GM21390 (cell line): ENCODE data around the gene NCOA3.

Experiments
- ATAC-seq: cut with Tn5 transposase; IDR thresholded peaks from one replicate; pipeline ENCODE4 v1.9.1; 2021; ENCODE audit not compliant: unreplicated experiment

Gene NCOA3

DNA sequence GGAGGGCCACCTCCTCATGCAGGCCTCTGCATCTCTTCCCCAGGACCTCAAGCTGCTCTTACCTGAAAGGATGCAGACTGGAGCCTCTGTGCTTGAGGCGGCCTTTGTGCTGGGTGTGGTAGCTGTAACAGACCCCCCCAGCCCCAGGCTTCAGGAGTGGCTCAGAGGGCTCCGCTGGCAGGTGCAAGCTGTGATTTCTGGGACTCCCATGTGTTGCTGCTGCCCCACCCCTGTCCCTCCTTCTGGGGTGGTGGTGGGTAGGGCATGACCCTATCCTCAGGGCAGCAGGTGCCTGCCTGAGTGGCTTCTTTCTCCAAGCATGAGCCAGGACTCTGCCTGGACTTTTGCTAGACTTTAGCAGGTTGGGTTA, 162.4 kb downstream of the NCOA3 start:
- ATAC-seq: no peak

DNA sequence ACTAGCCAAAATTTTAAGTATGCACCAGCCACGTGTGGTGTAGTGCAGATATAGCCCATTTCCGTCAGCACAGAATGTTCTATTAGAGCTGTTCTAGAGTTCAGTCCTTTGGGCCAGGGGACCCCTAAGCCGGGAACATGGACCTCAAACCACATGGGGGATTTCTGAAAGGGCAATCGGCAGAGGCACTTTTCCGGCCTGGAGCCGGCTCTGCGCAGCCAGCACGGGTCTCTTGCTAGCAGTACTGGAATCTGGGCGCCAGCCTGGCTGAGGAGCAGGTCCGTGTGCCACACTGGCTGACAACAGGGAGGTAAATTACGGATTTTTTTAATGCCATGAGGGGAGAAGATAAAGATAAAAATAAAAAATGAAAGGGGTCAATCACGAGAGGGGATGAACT, 163.1 kb downstream of the NCOA3 start:
- ATAC-seq: no peak

DNA sequence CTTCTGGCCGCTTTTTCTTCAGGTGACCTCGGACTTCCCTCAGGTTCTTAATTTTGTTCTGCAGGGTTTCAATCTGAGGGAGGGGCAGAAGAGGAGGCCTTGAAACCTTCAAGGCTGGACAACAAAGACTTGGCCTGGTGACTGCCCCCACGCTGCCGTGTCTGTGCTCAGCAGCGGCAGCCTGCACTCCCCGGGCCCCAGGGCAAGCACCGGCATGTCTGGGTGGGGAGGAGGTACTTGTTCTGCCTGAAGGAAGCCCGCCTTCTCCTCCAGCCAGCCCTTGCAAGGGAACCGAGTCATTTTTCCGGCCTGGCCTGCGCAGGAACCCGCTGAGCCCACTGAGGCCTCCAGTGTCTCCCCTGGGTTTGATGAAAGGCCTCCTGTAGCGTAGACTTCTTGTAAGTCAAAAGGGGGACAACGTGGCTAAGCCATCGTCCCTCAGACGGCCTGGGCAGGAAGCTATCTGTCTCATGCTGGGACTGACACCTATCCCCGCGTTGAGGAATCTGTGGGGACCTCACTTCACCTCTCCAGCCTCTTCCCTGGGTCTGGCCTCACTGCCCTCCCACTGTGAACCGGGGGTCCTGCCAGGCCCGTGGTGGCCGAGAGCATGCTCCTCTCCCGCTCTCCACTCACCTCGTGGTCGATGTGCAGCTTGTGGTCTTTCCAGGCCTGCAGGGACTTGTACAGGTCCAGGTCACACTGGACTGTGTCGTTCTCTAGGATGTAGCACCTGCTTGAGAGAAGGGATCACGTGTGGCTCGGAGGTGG, 163.7 kb downstream of the NCOA3 start:
- no peak for ATAC-seq

DNA sequence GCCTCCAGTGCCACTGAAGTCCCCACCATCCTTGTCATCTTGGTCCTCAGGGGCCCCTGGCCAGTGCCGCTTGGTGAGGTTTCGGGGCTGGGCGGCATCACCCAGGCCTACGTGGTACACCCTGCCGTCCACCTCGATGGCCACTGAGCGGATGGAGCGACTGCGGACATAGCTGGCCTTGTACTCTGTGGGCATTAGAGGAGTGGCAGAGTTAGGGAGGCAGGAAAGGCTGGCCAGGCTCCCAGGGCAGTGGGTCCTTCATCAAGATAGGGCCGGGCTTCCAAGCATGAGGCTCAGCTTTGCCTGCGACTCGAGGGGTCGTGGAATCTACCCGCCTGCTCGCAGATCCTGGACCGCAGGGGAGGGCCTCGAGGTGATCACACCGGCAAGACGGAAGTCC, 164.6 kb downstream of the NCOA3 start:
- ATAC-seq: no peak

DNA sequence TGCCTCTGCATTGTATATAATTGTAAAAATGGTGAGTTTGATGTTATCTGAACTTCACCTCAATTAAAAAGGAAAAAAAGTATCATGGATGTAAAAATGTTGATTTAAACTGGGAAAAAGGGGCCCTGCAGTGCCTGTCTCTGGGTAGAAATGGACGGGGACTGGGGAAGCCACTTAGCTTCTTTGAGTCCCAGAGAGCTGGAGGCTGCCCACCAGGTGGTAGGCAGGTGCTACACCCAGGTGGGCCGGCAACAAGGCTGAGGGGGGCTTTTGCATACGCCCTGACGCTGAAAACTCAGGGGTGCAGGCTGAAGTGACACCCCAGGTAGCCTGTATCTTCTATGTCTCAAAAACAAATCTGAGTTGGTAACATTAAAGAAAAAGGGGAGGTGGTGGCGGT, 165.4 kb downstream of the NCOA3 start:
- no peak for ATAC-seq

DNA sequence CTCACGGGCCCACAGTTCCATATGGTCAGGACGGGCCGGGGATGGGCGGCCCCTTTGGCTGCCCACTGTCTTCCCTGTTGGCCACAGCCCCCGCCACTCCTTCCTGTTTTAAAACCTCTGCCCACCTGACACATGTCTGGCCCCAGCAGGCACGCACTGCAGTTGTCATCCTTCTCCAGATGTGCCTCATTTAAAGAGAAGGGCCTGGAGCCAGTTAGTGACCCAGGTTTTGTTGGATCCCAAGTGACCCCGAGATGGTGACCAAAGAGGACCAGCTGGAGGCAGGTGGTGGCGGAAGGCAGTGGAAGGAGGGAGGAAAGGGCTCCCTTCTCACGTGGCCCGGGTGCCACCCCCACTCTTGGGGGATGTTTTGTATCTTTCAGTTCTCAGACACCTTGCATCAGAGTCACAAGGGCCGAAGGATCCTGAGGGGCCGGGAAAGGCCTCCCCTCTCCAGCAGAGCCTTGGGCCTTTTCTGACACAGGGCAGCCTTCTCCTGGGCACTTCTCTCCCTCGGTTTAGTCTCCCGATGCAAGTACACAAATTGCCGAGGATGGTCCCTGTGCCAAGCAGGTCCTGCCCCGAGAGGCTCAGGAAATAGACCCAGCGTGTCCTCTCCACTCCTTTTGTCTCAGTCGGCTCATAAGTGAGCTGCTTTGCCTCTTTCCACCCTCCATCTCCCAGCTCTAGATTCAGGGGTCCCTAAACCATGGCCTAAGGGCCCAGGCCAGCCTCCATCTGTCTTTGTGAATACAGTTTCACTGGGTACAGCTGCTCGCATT, 166.0 kb downstream of the NCOA3 start:
- ATAC-seq: no peak

DNA sequence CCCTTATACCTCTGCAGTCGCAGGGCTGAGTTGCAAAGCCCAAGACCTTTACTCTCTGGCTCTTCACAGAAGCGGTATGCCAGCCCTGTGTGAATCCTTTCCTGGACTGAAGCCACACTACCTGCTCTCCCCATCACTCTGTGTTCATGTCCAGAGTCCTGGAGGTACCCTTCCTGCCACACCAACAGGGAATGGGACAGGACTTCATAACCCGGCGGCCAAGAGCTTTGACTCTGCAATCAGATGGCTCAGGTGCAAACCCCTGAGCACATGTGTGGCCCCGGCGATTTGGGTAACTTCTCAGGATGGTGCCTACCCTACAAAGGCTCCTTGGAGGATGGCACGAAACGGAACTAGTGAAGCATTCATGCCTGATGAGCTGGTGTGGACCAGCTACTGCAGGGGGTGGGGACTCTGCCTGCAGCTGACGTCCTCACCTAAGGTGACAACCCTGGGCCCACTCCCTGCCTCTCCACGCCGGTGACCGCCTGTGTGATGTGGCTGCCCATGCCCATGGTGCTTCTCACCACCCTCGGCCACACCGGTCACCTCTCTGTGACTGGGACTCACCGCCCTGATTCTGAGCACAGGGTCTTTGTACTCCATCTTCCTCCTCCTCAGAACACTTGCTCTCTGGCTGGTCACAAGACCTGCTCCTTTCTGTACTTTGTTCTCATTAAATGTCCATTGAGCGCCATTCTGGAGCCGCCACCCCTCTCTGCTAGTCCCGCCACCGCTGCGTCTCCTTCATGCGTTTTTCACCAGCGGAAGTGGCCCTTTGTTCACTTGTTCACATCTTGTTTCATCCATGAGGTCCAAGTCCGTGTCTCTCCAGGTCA, 166.8 kb downstream of the NCOA3 start:
- no peak for ATAC-seq

DNA sequence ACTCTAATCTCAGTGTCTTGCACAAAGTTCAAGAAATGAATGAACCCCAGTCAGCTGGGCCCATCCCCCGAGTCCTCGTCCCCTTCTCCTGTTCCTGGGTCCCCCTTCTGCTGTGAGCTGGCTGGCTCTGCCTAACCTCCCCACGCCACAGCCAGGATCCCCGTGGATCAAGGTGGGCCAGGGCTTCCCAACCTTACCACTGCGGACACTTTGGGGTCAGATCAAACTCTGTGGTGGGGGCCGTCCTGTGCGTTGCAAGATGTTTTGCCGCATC, 167.4 kb downstream of the NCOA3 start:
- ATAC-seq: no peak

DNA sequence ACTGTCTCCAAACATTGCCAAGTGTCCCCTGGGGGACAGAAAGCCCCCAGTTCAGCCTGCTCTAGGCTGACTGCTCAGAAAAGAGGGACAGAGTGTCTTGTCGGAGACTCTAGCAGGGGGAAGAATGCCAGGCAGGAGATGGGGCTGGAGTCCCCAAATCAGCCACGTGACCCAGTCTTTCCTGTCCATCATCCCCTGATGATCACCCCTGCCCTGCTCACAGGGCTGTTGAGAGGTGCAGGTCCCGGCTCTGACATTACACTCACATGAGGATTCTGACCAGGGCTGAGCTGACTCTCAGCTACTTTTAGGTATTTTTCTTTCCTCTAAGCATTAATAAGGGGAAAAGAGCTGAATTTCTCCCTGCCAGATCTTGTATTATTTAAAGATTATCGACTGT, 167.8 kb downstream of the NCOA3 start:
- ATAC-seq: no peak

DNA sequence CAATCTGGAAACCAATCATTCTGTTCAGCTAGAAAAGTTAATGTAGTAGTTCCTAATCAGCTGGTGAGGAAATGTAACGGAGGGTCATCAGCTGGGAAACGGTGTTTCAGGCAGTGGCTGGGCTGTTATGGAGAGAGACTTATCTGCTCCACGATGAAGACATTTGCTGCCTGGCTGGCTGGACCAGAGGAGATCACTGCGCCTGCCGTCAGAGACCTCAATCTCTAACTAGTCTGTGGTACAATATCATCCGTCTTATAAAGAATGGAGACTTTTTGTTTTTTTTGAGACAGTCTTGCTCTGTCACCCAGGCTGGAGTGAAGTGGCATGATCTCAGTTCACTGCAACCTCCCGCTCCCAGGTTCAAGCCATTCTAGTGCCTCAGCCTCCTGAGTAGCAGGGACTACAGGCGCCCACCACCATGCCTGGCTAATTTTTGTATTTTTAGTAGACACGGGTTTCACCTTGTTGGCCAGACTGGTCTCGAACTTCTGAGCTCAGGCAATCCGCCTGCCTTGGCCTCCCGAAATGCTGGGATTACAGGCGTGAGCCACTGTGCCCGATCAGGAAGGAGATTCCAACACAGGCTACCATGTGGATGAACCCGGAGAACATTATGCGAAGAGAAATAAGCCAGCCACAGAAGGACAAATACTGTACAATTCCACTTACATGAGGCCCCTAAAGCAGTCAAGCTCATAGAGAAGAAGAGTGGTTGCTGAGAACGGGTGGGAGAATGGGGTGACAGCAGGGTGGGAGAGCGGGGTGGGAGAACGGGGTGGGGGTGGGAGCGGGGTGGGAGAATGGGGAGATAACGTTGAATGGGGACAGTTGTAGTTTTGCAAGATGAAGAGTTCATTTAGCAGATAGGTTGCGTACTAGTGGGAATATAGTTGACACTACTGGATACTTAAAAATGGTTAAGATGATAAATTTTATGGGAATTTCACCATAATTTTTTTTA, 168.5 kb downstream of the NCOA3 start:
- no peak for ATAC-seq

DNA sequence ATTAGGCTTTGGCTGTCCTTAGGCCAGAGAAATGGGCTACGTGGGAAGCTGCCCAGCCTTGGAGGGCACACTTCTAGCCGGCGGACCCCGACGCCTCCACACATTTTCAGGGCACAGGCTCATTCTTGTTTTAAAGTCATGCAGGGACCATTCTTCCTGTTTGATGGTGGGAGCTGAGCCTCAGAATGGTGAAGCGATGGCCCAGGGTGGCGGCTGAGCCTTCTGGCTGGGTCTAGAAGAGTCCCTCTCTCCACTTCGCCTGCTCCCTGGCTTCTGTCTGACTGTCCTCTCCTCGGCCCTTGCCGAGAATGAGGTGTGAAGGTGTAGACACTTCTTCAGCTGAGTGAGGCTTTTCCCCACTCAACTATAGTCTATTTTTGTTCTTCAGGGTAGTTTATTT, 169.2 kb downstream of the NCOA3 start:
- ATAC-seq: no peak

DNA sequence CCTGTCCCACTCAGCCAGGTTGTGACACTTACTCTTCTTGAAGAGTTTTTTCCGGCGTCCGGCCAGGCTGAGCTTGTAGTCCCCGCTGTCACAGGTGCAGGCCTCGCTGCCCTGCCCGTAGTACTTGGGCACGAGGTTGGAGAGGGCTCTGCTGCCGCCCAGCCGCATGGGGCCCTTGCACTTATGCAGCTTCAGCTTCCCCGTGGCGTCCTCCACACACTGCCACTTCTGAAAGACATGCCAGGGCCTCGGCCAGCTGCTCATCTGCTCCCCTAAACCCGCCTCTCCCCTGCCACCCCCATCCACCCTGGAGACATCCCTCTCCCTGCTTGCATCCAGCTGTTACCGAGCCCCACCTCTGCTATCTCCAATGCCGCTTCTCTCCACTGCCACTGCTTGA, 170.5 kb downstream of the NCOA3 start:
- ATAC-seq: no peak

DNA sequence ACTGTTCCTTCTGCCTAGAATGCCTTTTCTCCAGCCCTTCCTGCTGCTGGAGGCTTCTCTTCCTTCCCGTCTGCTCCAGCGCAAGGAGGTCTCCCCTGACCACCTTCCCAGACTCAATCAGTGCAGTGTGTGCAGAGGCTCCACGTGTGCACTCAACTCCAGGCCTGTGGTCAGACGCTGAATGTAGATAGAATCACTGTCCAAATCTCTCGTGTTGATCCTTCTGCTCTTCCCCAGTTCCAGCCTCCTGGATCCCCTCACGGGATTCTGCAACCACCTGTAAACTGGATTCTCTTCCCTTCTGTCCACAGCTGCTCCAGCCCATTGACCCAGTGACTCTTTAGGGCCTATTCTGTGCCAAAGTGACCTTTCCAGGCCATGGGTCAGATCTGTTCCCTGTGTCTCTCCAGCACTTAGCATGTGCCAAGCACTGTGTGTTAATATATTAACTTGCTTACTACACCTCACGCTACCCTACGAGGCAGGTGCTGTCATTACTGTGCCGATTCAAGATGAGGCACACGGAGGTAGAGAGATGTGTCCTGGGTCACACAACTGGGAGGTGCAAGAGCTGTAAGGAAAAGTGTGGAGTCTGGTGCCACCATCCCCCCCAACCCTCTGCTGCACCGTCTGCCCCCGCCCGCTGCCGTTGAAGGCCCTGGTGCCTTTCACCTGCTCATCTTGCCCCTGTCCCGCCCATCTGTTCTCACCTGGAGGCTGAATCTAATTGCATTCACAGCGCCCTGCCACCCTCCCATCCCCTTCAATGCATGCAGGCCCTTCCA, 171.4 kb downstream of the NCOA3 start:
- ATAC-seq: no peak

DNA sequence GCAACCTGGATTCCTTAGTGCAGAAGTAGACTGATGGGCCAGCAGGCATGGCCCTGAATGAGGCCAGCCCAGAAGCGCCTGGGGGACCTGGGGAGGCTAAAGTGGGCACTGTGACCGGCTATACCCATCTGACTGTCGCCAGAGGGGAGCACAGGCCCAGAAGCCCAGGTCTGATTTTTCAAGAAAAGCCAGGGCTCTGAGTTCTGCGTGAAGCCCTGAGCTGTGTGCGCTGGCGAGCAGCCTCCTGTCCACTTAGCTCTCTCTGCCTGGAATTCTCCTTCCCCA, 171.9 kb downstream of the NCOA3 start:
- no peak for ATAC-seq

DNA sequence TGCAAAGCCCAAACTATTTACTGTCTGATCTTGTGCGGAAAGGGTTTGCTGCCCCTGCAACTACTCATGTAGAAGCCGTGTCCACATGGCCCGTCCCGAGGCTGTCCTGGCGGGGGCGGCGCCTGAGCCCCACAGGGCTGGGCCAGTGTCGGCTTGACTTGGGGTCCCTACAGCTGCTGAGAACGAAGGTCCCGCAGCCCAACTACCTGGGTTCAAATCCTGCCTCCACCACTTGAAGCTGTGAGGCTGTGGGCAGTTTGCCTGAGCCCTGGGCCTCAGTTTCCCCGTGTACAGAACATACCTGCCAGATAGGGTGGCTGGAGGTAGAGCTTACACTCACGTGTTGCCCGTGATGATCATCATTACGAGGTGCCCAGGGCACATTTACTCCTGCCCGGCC, 172.5 kb downstream of the NCOA3 start:
- no peak for ATAC-seq

DNA sequence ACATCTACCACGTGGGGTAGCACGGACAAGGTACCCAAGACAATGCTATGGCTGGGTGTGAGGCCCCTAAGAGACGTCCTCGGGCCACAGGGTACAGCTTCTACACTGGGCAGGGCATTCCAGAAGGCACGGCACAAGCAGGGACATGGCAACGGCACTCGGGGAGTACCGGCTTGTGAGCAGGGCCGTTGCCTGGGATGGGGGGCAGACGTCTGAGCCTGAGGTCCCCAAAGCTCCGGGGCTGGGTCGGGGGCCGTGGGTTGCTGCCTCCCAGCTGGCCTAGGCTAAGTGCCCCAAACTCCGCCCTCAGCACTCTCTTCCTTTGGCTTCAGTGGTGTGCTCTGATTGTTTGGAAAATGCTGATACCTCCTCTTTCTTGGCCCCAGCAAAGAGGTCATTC, 173.0 kb downstream of the NCOA3 start:
- ATAC-seq: no peak

DNA sequence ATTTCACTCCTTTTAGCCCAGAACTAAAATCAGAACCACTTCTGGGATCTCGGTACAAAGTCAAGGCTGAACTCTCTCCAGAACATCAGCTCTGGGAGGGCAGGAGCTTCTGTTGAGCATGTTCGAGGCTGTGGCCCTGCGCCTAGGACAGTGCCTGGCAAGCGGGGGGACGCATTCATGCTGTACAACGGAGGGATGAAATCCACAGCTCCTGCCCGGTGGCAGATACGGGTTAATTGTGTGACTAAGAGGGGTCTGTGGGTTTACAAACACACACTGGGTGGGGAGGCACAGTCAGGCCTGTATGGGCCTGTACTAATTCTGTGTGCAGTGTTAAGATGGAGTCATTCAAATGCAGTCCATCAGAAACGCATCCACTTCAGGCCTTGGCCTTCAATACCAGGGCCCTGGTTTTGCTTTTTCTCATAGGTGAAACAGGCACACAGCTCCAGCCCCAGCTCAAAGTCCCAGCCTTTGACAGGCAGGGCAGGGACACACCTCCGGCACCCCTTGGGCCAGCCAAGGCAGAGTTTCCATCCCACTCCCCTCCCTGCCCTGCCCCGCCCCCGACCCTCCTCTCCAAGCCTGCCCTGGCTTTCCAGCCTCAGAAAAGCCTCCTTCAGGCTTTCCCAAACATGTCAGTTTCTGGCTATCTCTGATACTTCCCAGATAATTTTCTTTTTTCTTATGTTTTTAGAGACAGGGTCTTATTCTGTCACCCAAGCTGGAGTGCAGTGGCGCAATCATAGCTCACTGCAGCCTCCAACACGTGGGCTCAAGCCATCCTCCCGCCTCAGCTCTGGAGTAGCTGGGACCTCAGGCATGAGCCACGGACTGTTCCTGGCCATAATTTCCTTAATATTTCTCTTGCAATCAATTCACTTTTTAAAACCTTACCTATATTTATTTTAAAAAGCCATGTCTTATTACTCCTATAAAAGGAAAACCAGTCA, 173.8 kb downstream of the NCOA3 start:
- ATAC-seq: no peak

DNA sequence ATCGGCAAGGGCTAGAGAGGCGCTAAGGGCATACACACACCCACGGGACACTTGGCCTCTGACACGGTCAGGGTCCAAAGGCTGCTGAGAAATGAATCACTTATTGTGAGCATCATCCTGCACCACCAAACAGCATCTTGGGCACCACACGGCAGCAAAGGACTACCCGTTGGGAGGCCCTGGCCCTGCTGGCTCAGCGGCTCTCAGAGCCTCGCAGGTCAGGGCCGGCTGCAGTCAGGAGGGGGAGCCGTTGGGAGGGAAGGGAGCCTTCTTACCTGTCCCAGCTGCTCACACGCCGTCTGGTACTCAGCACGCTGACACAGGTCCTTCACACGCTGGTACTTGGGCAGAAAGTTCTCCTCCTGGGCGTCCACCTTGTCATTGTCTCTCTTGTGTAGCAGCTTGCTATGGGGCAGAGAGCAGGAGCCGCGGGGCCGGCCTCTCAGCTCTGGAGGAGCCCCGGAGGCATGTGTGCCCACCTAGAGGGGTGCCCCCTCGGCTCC, 174.6 kb downstream of the NCOA3 start:
- ATAC-seq: no peak
